Measurements from ENCODE around the gene FOXJ1.

FOXJ1 gene

GRCh38 chr17:76089680-76090516, 51.1 kb downstream of the FOXJ1 start:
- no peak for DNase-seq

- no peak for DNase-seq
Measured at GRCh38 chr17:76088868-76089576, 52.0 kb downstream of the FOXJ1 start.

- no peak for DNase-seq
Measured at GRCh38 chr17:76088041-76088867, 52.8 kb downstream of the FOXJ1 start.

GRCh38 chr17:76087531-76087930, 53.5 kb downstream of the FOXJ1 start:
- no peak for DNase-seq

GRCh38 chr17:76086384-76086783, 54.7 kb downstream of the FOXJ1 start:
- no peak for DNase-seq

Measured in NCI-H446 (cell line).